Measurements from ENCODE around the gene HINFP. TPM values are rescaled to one million over a fixed set of nuclear protein-coding genes. Genes with fewer than 3 reads are reported as not detected.
A peak's percentile ranks its signal among the peaks of the same experiment; 100 is the strongest.

HINFP gene
- total and polyA plus RNA-seq, 2 of the 4 experiments (the other 2 are of a cell fraction), result 9.1 to 15.3 TPM

- dilution Hi-C loops (cut with HindIII; ENCODE audit: low sequenced_read_pairs, unreplicated experiment) (no loop called here), in situ Hi-C loops (cut with MboI; ENCODE audit: low sequenced_read_pairs) (no loop called here), intact Hi-C loops (cut with micrococcal nuclease) (loop anchor here (5.0 kb wide), 2 partner anchors 175 to 190 kb away; no protein-coding TSS in a partner anchor)
- Histone ChIP-seq H2AFZ (replicated peaks; ENCODE audit: low read length, poor library complexity) (peak overlapping the region; percentile 56), H3K4me1 (ENCODE audit: control insufficient read depth, insufficient read depth, low read length) (0 out of 2 replicates have a peak, but pooled peaks cover 2% of the 10 kb centered on the region), H3K18ac (ENCODE audit: low read depth, low read length) (no peak overlapping the region), H3K79me1 (ENCODE audit: low read depth in 1 of 2, low read length in 2 of 2) (no peaks in the 10 kb centered on the region), H2AK5ac (ENCODE audit: low read depth, low read length) (no peak overlapping the region), H4K8ac (ENCODE audit: low read depth in 2 of 2, low read length in 2 of 2) (no peak overlapping the region), H3K23ac (ENCODE audit: low read depth, low read length) (peak overlapping the region; percentile 72), H3K9ac (ENCODE audit: low read depth, low read length) (no peak overlapping the region), H3K14ac (replicated peaks; ENCODE audit: low read depth, low read length) (no peak overlapping the region), H2AK9ac (replicated peaks; ENCODE audit: low read depth, low read length, poor library complexity) (no peak overlapping the region), H3K4me3 (ENCODE audit: insufficient read depth, low read depth, low read length) (no peak overlapping the region), H3K36me3 (ENCODE audit: control insufficient read depth, insufficient read depth, low read length) (no peaks in the 10 kb centered on the region), H3K27me3 (ENCODE audit: control insufficient read depth, insufficient read depth, low read length) (peaks cover 40% of the 10 kb centered on the region), H2BK20ac (ENCODE audit: low read depth, low read length) (no peak overlapping the region), H2BK120ac (ENCODE audit: low read depth, low read length) (no peak overlapping the region), H4K5ac (ENCODE audit: low read depth, low read length) (no peak overlapping the region), H2BK5ac (ENCODE audit: low read depth, low read length, poor library complexity, severe bottlenecking) (no peak overlapping the region), H3K4me2 (ENCODE audit: low read depth, low read length) (no peak overlapping the region), H3K27ac (ENCODE audit: insufficient read depth, low read length) (no peak overlapping the region), H4K91ac (ENCODE audit: insufficient read depth, low read depth, low read length) (no peak overlapping the region), H2BK15ac (ENCODE audit: low read depth, low read length) (no peak overlapping the region), H3K9me1 (ENCODE audit: insufficient read depth, low read length) (no peaks in the 10 kb centered on the region; the same call in 1 of the 2 replicates), H4K20me1 (ENCODE audit: insufficient read depth, low read length) (no peaks in the 10 kb centered on the region), H3K4ac (ENCODE audit: low read depth, low read length) (no peak overlapping the region), H3K9me3 (ENCODE audit: control insufficient read depth, insufficient read depth, low read length) (no peaks in the 10 kb centered on the region), H3K56ac (ENCODE audit: extremely low read depth, insufficient read depth, low read length) (no peak overlapping the region)
- POLR2A ChIA-PET (ENCODE audit: unreplicated experiment), result no interaction called here
- no TSS peak for BruUV-seq (replicated peaks)
- no CpG with 5 or more reads among the region's 6 CpGs for WGBS, 2 experiments (ENCODE audit: extremely low coverage in 2 of 2, insufficient read length in 1 of 2)
- no peak for DNase-seq
- no peak for ATAC-seq (ENCODE audit: low read depth)
- TF ChIP-seq POLR2A (IDR thresholded peaks at IDR 0.05; ENCODE audit: low read depth, low read length) (no peak), MXI1 (IDR thresholded peaks at IDR 0.05; ENCODE audit: borderline replicate concordance, low read depth, low read length) (no peak), FOS (IDR thresholded peaks at IDR 0.05; ENCODE audit: low read depth, low read length) (no peak), ELK1 (IDR thresholded peaks at IDR 0.05; ENCODE audit: borderline replicate concordance, low read depth, low read length) (no peak), USF2 (IDR thresholded peaks at IDR 0.05; ENCODE audit: low read depth, low read length) (no peak), CTCF (conservative IDR thresholded peaks at IDR 0.05; ENCODE audit: low read depth, low read length) (no peak), CHD1 (IDR thresholded peaks at IDR 0.05; ENCODE audit: low read depth, low read length) (no peak), MAZ (IDR thresholded peaks at IDR 0.05; ENCODE audit: borderline replicate concordance, low read depth, low read length) (no peak), MAFK (IDR thresholded peaks at IDR 0.05; ENCODE audit: low read depth, low read length) (no peak), SMC3 (IDR thresholded peaks at IDR 0.05; ENCODE audit: low read depth, low read length) (no peak), CEBPB (IDR thresholded peaks at IDR 0.05; ENCODE audit: low read depth, low read length) (no peak), NFE2L2 (IDR thresholded peaks at IDR 0.05; ENCODE audit: low read depth, low read length) (no peak), RFX5 (IDR thresholded peaks at IDR 0.05; ENCODE audit: low read depth, low read length) (no peak)
- CTCF ChIA-PET, result interaction anchor here (0.8 kb wide), 1 partner anchor 174 kb away, joined by 3 read pairs; no protein-coding TSS in a partner anchor
Measured at GRCh38 chr11:119147604-119148333, 26.4 kb downstream of the HINFP start.

Data from IMR-90 (cell line).